HG03159 (cell line): ENCODE data around the gene ENOX1.
"Not testable (repeated sequence)": the region's sequence is repeated elsewhere in the genome, so short reads cannot be mapped to it uniquely, and the experiment has no call there.

Experiments
- ATAC-seq: cut with Tn5 transposase; IDR thresholded peaks from one replicate; pipeline ENCODE4 v1.9.1; 2021; ENCODE audit warnings: mild to moderate bottlenecking, moderate library complexity; ENCODE audit not compliant: unreplicated experiment

Gene ENOX1

GRCh38 chr13:43363156-43363953 lies 423.4 kb downstream of the ENOX1 start:
- ATAC-seq, result no peak

- no peak for ATAC-seq
Measured at GRCh38 chr13:43362556-43362955, 424.2 kb downstream of the ENOX1 start.

- ATAC-seq, result no peak
Measured at GRCh38 chr13:43360892-43361610, 425.7 kb downstream of the ENOX1 start.

GRCh38 chr13:43360171-43360570 lies 426.6 kb downstream of the ENOX1 start:
- ATAC-seq, result no peak

GRCh38 chr13:43359536-43359935 lies 427.2 kb downstream of the ENOX1 start:
- ATAC-seq, result no peak

- ATAC-seq, result no peak
Measured at GRCh38 chr13:43357564-43357963, 429.2 kb downstream of the ENOX1 start.

GRCh38 chr13:43356567-43356966 lies 430.2 kb downstream of the ENOX1 start:
- no peak for ATAC-seq

GRCh38 chr13:43355774-43356173 lies 431.0 kb downstream of the ENOX1 start:
- ATAC-seq, result no peak

- ATAC-seq, result no peak
Measured at GRCh38 chr13:43354153-43354945, 432.4 kb downstream of the ENOX1 start.

- ATAC-seq, result no peak
Measured at GRCh38 chr13:43353631-43354030, 433.1 kb downstream of the ENOX1 start.

GRCh38 chr13:43351612-43352011 lies 435.2 kb downstream of the ENOX1 start:
- ATAC-seq, result not testable (repeated sequence)

- no peak for ATAC-seq
Measured at GRCh38 chr13:43348397-43348796, 438.4 kb downstream of the ENOX1 start.

- ATAC-seq, result no peak
Measured at GRCh38 chr13:43347877-43348276, 438.9 kb downstream of the ENOX1 start.

GRCh38 chr13:43346427-43346826 lies 440.3 kb downstream of the ENOX1 start:
- no peak for ATAC-seq

- no peak for ATAC-seq
Measured at GRCh38 chr13:43343645-43344044, 443.1 kb downstream of the ENOX1 start.

- no peak for ATAC-seq
Measured at GRCh38 chr13:43339805-43340550, 446.8 kb downstream of the ENOX1 start.

- ATAC-seq, result no peak
Measured at GRCh38 chr13:43339145-43339804, 447.5 kb downstream of the ENOX1 start.

- no peak for ATAC-seq
Measured at GRCh38 chr13:43335764-43336163, 451.0 kb downstream of the ENOX1 start.

- no peak for ATAC-seq
Measured at GRCh38 chr13:43333176-43333575, 453.6 kb downstream of the ENOX1 start.

- ATAC-seq, result no peak
Measured at GRCh38 chr13:43331672-43332071, 455.1 kb downstream of the ENOX1 start.
